CD4-positive, alpha-beta T cell (primary cell): ENCODE results near the gene KIF5C. TPM values are rescaled to one million over a fixed set of nuclear protein-coding genes. Genes with fewer than 3 reads are reported as not detected.

Source experiments
- ATAC-seq: fragments of 200-7000 bp; cut with Tn5 transposase; one replicate; pipeline ENCODE4 v1.10.0; 2022; ENCODE audit warnings: mild to moderate bottlenecking; ENCODE audit not compliant: poor library complexity
- CTCF ChIA-PET: fragments of 350-600 bp; sonication (Branson Sonifier 250); formaldehyde crosslinking; loops from one replicate; lab custom pipeline; 2021; ENCODE audit warnings: antibody characterized with exemption, inconsistent platforms; lab: Charles Lee
- POLR2A ChIA-PET: fragments of 350-600 bp; sonication (Branson Sonifier 250); formaldehyde crosslinking; loops from one replicate; lab custom pipeline; 2021; ENCODE audit warnings: antibody characterized with exemption, inconsistent platforms; lab: Charles Lee
- DNase-seq, 14 experiments: peaks; one replicate each; pipeline ENCODE4 v3.0.0-alpha.2; 2013 to 2020; ENCODE audit warnings: mixed read lengths in 2 of 14
- H3K27ac ChIP-seq, 2 donors: one replicate each; pipeline versions ENCODE4 v1.5.1 to v1.7.0; 2013; ENCODE audit warnings: low read length in 2 of 2, low read depth in 1 of 2, mild to moderate bottlenecking in 1 of 2
- H3K27me3 ChIP-seq, 2 experiments: 1 replicate in 1 of 2; 2 replicates in 1 of 2; pipeline versions ENCODE4 v1.6.1 to v1.7.0; 2013; ENCODE audit warnings: low read length in 2 of 2, control low read depth in 1 of 2, mild to moderate bottlenecking in 1 of 2, moderate library complexity in 1 of 2; ENCODE audit not compliant: insufficient read depth in 2 of 2, control insufficient read depth in 1 of 2
- H3K36me3 ChIP-seq: one replicate; pipeline ENCODE4 v1.6.1; 2013; ENCODE audit warnings: low read length, control low read depth; ENCODE audit not compliant: insufficient read depth
- H3K4me1 ChIP-seq: one replicate; pipeline ENCODE4 v1.6.1; 2013; ENCODE audit warnings: low read length, control low read depth; ENCODE audit not compliant: insufficient read depth
- H3K4me3 ChIP-seq: one replicate; pipeline ENCODE4 v1.5.1; 2013; ENCODE audit warnings: mild to moderate bottlenecking, low read length, moderate library complexity
- H3K9me3 ChIP-seq, 2 experiments: 1 replicate in 1 of 2; 2 replicates in 1 of 2; pipeline versions ENCODE4 v1.6.1 to v1.7.0; 2013; ENCODE audit warnings: low read length in 2 of 2, mild to moderate bottlenecking in 2 of 2, control low read depth in 1 of 2, moderate library complexity in 1 of 2; ENCODE audit not compliant: control insufficient read depth in 1 of 2, insufficient read depth in 1 of 2
- H3K27ac Mint-ChIP-seq: one replicate; pipeline ENCODE4 v1.8.0; 2020; ENCODE audit warnings: mixed read lengths
- H3K27me3 Mint-ChIP-seq: one replicate; pipeline ENCODE4 v1.8.0; 2021; ENCODE audit warnings: mixed read lengths
- H3K36me3 Mint-ChIP-seq: one replicate; pipeline ENCODE4 v1.8.0; 2021; ENCODE audit warnings: low read depth, mixed read lengths
- H3K4me1 Mint-ChIP-seq: one replicate; pipeline ENCODE4 v1.8.0; 2021; ENCODE audit warnings: low read depth, mixed read lengths
- H3K4me3 Mint-ChIP-seq: one replicate; pipeline ENCODE4 v1.8.0; 2020; ENCODE audit warnings: mild to moderate bottlenecking, mixed read lengths
- H3K9me3 Mint-ChIP-seq: one replicate; pipeline ENCODE4 v1.8.0; 2020; ENCODE audit warnings: mixed read lengths
- CTCF ChIP-seq: fragments of 200-600 bp; IDR thresholded peaks from one replicate; pipeline ENCODE4 v1.8.0; 2022; ENCODE audit warnings: antibody characterized with exemption, mild to moderate bottlenecking
- intact Hi-C, 2 experiments: fragments of 100-400 bp; cut with DNase I in 1 of 2; cut with micrococcal nuclease in 1 of 2; formaldehyde crosslinking; loops; one replicate each; pipeline versions ENCODE4 v1.15.1 to v1.9.0; 2023 to 2025; cut with DNase I, micrococcal nuclease
- total RNA-seq, 174 experiments: library from RNA in 2 of 174; stranded (reverse) in 2 of 174; gene quantifications; one replicate each; pipeline ENCODE4 v1.2.3 and lab custom pipeline; 2021 to 2026

The KIF5C gene
- total RNA-seq, 2 experiments from 2014 or later = 7.3 to 8.1 TPM

- H3K4me1 ChIP-seq = no peaks in the 10 kb centered on the region
- no peak for ATAC-seq
- no peaks in the 10 kb centered on the region for H3K9me3 ChIP-seq
- intact Hi-C loops = no loop called here
- Mint-ChIP-seq H3K4me3 (no peak overlapping the region), H3K27ac (no peak overlapping the region), H3K9me3 (no peaks in the 10 kb centered on the region), H3K4me1 (no peaks in the 10 kb centered on the region), H3K36me3 (no peaks in the 10 kb centered on the region), H3K27me3 (peaks cover 6% of the 10 kb centered on the region)
- TF ChIP-seq CTCF = no peak
- ChIA-PET POLR2A (no interaction called here), CTCF (no interaction called here)
- H3K27ac ChIP-seq = no peak overlapping the region
- no peak for DNase-seq
- H3K27me3 ChIP-seq = peaks cover 0 to 2% of the 10 kb centered on the region in 2 experiments
- peaks cover 4% of the 10 kb centered on the region for H3K36me3 ChIP-seq
- H3K4me3 ChIP-seq = no peak overlapping the region
These were observed 25.4 kb downstream of the KIF5C start for GRCh38 chr2:148900350-148900837.

GRCh38 chr2:148901142-148901541 lies 26.1 kb downstream of the KIF5C start:
- CTCF ChIA-PET = no interaction called here
- Histone ChIP-seq H3K9me3 (no peaks in the 10 kb centered on the region), H3K27me3 (peaks cover 0 to 2% of the 10 kb centered on the region in 2 experiments), H3K4me3 (no peak overlapping the region), H3K27ac (no peak overlapping the region), H3K4me1 (no peaks in the 10 kb centered on the region), H3K36me3 (peaks cover 4% of the 10 kb centered on the region)
- TF ChIP-seq CTCF = no peak
- POLR2A ChIA-PET = no interaction called here
- no peaks in the 10 kb centered on the region for H3K9me3 Mint-ChIP-seq
- H3K27ac Mint-ChIP-seq = no peak overlapping the region
- no peak for DNase-seq
- H3K36me3 Mint-ChIP-seq = no peaks in the 10 kb centered on the region
- no peak overlapping the region for H3K4me3 Mint-ChIP-seq
- intact Hi-C loops = no loop called here
- peaks cover 6% of the 10 kb centered on the region for H3K27me3 Mint-ChIP-seq
- ATAC-seq = no peak
- H3K4me1 Mint-ChIP-seq = no peaks in the 10 kb centered on the region

- Mint-ChIP-seq H3K27ac (no peak overlapping the region), H3K4me3 (no peak overlapping the region), H3K9me3 (no peaks in the 10 kb centered on the region), H3K27me3 (peaks cover 6% of the 10 kb centered on the region), H3K36me3 (no peaks in the 10 kb centered on the region), H3K4me1 (no peaks in the 10 kb centered on the region)
- TF ChIP-seq CTCF = no peak
- POLR2A ChIA-PET = no interaction called here
- intact Hi-C loops = no loop called here
- H3K36me3 ChIP-seq = peaks cover 4% of the 10 kb centered on the region
- ATAC-seq = no peak
- no peak for DNase-seq
- no peaks in the 10 kb centered on the region for H3K4me1 ChIP-seq
- no peak overlapping the region for H3K4me3 ChIP-seq
- H3K27ac ChIP-seq = no peak overlapping the region
- no peaks in the 10 kb centered on the region for H3K9me3 ChIP-seq
- H3K27me3 ChIP-seq = peaks cover 0 to 2% of the 10 kb centered on the region in 2 experiments
- CTCF ChIA-PET = interaction anchor here (0.8 kb wide), 1 partner anchor 80 kb away, joined by 3 read pairs; no protein-coding TSS in a partner anchor
These were observed 27.8 kb downstream of the KIF5C start for GRCh38 chr2:148902798-148903197.
